Erythroblast (primary cell): ENCODE results near the gene SRR.

ENCODE experiments used
- DNase-seq, 2 experiments: peaks; one replicate each; lab custom pipeline; 2025; lab: John Stamatoyannopoulos, UW
- GATA1 ChIP-seq: IDR thresholded peaks from 2 replicates; pipeline ENCODE4 v1.6.1; 2011; ENCODE audit warnings: low read depth, mild to moderate bottlenecking, control low read depth, low read length, moderate library complexity
- POLR2A ChIP-seq: IDR thresholded peaks from 2 replicates; pipeline ENCODE4 v1.6.1; 2011; ENCODE audit warnings: mild to moderate bottlenecking, low read length

SRR gene

GRCh38 chr17:2363851-2364762 lies 60.4 kb downstream of the SRR start:
- no peak for DNase-seq
- no peak for TF ChIP-seq POLR2A
- TF ChIP-seq GATA1 = no peak

- no peak for DNase-seq
- TF ChIP-seq GATA1 (no peak), POLR2A (no peak)
Observed at GRCh38 chr17:2364763-2365116, 61.0 kb downstream of the SRR start.

- DNase-seq = no peak
- TF ChIP-seq GATA1 = no peak
- TF ChIP-seq POLR2A = no peak
Observed at GRCh38 chr17:2365132-2365531, 61.4 kb downstream of the SRR start.

GRCh38 chr17:2366747-2367494 lies 63.2 kb downstream of the SRR start:
- TF ChIP-seq POLR2A (no peak), GATA1 (no peak)
- no peak for DNase-seq

- no peak for DNase-seq
- TF ChIP-seq GATA1 (no peak), POLR2A (no peak)
Observed at GRCh38 chr17:2368359-2368758, 64.6 kb downstream of the SRR start.

GRCh38 chr17:2369039-2369438 lies 65.3 kb downstream of the SRR start:
- TF ChIP-seq GATA1 = no peak
- DNase-seq = no peak

- no peak for DNase-seq
- TF ChIP-seq POLR2A = no peak
- TF ChIP-seq GATA1 = no peak
Observed at GRCh38 chr17:2369551-2370210, 65.9 kb downstream of the SRR start.

GRCh38 chr17:2370211-2370589 lies 66.5 kb downstream of the SRR start:
- DNase-seq = no peak
- no peak for TF ChIP-seq POLR2A

GRCh38 chr17:2371183-2372130 lies 67.7 kb downstream of the SRR start:
- TF ChIP-seq POLR2A (no peak), GATA1 (no peak)
- DNase-seq = no peak

GRCh38 chr17:2372180-2372579 lies 68.4 kb downstream of the SRR start:
- TF ChIP-seq POLR2A (no peak), GATA1 (no peak)
- DNase-seq = no peak

- DNase-seq = no peak
- TF ChIP-seq GATA1 = no peak
- TF ChIP-seq POLR2A = no peak
Observed at GRCh38 chr17:2372681-2373080, 68.9 kb downstream of the SRR start.

GRCh38 chr17:2373179-2373578 lies 69.4 kb downstream of the SRR start:
- DNase-seq = no peak
- TF ChIP-seq POLR2A (no peak), GATA1 (no peak)
